Measurements from ENCODE around the gene STX1B. TPM values are rescaled to one million over a fixed set of nuclear protein-coding genes. Genes with fewer than 3 reads are reported as not detected.
A peak's percentile ranks its signal among the peaks of the same experiment; 100 is the strongest.

The STX1B gene
- total RNA-seq, 4 donors from 2014 or later, result 0.47 to 1.9 (median 1.0) TPM

DNA sequence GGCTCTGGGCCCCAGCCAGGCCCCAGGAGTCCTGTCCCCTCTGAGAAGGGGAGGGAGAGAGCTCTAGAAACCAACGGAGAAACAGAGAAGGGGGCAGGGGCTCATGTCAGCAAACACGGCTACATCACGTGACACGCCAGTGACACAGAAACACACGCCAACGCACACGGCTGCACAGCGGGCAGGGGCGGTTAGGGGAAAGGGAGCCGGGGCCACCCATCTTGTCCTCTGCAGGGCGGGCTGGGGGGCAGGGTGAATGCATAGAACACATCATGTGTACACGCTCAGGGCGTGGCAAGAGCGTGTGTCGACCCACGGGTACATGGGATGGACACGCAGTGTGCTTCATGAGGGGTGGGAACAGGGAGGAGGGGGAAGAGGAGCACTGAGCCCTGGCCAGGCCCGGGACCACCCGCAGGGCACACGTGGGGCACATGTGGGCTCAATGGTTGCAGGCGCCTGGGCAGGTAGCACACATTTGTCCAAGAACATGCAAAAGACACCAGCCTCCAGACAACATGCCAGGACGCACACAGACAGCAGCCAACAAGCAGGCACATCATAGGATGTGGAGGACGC lies 20.9 kb downstream of the STX1B start:
- ATAC-seq (ENCODE audit: low FRiP score) (no peak), DNase-seq (ENCODE audit: low spot score) (no peak)
- TF ChIP-seq, protein P1, sequence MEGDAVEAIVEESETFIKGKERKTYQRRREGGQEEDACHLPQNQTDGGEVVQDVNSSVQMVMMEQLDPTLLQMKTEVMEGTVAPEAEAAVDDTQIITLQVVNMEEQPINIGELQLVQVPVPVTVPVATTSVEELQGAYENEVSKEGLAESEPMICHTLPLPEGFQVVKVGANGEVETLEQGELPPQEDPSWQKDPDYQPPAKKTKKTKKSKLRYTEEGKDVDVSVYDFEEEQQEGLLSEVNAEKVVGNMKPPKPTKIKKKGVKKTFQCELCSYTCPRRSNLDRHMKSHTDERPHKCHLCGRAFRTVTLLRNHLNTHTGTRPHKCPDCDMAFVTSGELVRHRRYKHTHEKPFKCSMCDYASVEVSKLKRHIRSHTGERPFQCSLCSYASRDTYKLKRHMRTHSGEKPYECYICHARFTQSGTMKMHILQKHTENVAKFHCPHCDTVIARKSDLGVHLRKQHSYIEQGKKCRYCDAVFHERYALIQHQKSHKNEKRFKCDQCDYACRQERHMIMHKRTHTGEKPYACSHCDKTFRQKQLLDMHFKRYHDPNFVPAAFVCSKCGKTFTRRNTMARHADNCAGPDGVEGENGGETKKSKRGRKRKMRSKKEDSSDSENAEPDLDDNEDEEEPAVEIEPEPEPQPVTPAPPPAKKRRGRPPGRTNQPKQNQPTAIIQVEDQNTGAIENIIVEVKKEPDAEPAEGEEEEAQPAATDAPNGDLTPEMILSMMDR (IDR thresholded peaks at IDR 0.05), result no peak

DNA sequence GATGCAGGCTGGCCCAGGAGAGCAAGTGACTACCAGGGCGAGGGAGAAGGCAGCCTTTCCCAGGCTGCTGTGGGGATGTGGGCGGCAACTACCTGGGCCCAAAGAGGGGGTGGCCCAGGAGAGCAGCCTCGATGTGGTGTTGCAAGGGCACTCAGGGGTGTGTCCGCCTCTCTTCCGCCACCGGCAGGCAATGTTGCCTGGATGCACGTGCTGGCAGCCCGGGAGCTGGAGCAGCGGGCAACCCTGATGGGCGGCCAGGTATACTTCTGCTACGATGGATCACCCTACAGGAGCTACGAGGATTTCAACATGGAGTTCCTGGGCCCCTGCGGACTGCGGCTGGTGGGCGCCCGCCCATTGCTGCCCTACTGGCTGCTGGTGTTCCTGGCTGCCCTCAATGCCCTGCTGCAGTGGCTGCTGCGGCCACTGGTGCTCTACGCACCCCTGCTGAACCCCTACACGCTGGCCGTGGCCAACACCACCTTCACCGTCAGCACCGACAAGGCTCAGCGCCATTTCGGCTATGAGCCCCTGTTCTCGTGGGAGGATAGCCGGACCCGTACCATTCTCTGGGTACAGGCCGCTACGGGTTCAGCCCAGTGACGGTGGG lies 22.8 kb downstream of the STX1B start:
- DNase-seq (ENCODE audit: low spot score), result no peak
- TF ChIP-seq, protein P1 (IDR thresholded peaks at IDR 0.05), result no peak
- no peak for ATAC-seq (ENCODE audit: low FRiP score)

DNA sequence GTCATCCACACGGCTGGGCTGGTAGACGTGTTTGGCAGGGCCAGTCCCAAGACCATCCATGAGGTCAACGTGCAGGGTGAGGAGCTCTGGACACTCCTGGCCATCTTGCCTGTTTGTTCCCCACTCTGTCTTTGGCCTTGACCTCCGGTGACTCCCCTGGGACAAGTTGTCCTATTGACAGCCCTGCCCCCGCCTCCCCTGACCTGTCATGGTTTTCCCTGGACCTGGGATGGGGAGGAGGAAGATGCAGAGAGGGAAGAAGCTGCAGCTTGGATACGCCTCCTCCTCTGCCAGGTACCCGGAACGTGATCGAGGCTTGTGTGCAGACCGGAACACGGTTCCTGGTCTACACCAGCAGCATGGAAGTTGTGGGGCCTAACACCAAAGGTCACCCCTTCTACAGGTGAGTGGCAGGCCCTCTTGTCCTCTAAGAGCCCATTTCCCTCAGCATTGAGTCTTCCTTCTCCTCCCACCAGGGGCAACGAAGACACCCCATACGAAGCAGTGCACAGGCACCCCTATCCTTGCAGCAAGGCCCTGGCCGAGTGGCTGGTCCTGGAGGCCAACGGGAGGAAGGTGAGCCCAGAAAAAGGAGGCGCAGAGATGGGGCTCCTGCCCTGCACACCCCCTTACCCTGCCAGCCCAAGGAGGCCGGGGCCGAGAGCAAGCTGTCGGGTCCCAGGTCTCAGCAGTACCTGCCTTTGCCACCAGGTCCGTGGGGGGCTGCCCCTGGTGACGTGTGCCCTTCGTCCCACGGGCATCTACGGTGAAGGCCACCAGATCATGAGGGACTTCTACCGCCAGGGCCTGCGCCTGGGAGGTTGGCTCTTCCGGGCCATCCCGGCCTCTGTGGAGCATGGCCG lies 24.1 kb downstream of the STX1B start:
- no peak for ATAC-seq (ENCODE audit: low FRiP score)
- TF ChIP-seq, protein P1 (IDR thresholded peaks at IDR 0.05), result no peak
- no peak for DNase-seq (ENCODE audit: low spot score)

DNA sequence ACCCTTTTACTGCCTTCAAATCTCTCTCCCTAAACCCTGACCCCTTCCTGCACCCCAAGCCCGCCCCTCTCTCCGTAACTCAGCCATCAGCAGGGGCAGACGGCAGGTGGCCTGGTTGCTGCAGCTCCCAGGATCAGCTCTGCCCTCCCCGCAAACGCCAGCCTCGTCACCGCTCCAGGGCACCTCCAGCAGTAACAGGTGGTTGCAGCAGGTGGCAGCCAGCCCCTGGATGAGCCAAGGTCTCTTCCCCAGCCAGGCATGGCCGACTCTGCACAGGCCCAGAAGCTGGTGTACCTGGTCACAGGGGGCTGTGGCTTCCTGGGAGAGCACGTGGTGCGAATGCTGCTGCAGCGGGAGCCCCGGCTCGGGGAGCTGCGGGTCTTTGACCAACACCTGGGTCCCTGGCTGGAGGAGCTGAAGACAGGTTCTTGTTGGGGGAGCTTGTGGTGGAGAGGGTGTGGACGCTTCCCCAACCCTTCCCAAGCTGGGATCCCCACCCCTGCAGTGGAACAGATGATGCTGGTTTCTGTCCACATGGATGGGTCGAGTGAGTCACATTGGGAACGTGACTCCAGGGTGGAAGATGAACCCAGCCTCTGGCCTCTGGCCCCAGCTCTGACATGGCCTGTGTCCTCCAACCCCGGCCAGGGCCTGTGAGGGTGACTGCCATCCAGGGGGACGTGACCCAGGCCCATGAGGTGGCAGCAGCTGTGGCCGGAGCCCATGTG lies 24.9 kb downstream of the STX1B start:
- TF ChIP-seq, protein P1 (IDR thresholded peaks at IDR 0.05), result no peak
- ATAC-seq (ENCODE audit: low FRiP score) (peak; percentile 43), DNase-seq (ENCODE audit: low spot score) (no peak)

DNA sequence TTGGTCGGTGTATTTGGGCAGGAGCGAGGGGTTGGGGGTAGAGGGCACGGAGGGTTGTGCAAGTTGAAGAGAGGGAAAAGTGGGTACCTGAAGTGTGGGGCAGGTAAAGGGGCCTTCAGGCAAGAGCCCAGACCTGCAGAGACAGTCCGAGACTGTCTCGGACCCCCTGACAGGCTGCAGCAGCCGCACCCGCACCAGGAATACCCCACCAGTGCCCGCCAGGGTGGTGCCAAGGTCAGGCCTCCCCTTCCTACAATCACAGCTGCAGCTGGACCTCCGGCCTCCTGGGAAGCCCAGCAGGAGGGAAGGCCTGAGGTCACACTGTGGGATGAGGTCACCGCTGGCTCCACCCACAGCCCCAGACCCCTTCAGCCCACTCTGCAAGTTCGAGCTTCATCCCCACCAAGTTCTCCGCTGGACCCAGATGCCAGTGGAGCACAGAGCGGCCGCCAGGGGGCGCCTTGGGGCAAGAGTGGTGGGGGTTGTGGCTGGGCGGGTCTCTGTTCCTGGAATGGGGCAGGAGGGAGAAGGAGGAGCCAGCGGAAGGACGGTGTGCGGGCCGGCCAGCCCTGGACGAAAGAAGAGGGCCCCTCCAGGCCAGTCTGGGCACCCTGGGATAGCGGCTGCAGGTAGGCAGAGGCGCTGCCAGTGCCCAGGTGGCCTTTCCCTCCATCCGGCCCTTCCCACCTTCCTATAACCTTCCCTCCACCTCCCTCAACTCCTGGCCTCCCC lies 25.6 kb downstream of the STX1B start, which contains the start of gene HSD3B7:
TSS of gene HSD3B7 (plus strand) at position 539 of the 732 bp plus-strand sequence. CDS start 452 bp downstream, outside the sequence.
- TF ChIP-seq, protein P1 (IDR thresholded peaks at IDR 0.05), result peak in 2 of 3 donors; percentile 96 to 97
- DNase-seq (ENCODE audit: low spot score) (peak; percentile 98), ATAC-seq (ENCODE audit: low FRiP score) (peak; percentile 82)

Measured in omental fat pad (tissue), 4 donors.